BLaER1 (cell line): ENCODE measurements around the gene RTL10.

Experiments
- H3K27ac ChIP-seq: shearing (Covaris generic); formaldehyde crosslinking; 2 replicates; pipeline ENCODE4 v1.8.1; 2022
- H3K27me3 ChIP-seq: shearing (Covaris generic); formaldehyde crosslinking; 2 replicates; pipeline ENCODE4 v1.8.1; 2022
- H3K36me3 ChIP-seq: shearing (Covaris generic); formaldehyde crosslinking; 2 replicates; pipeline ENCODE4 v1.8.1; 2022
- H3K4me1 ChIP-seq: shearing (Covaris generic); formaldehyde crosslinking; 2 replicates; pipeline ENCODE4 v1.8.1; 2022
- H3K4me2 ChIP-seq: shearing (Covaris generic); formaldehyde crosslinking; 2 replicates; pipeline ENCODE4 v1.8.1; 2022
- H3K4me3 ChIP-seq: shearing (Covaris generic); formaldehyde crosslinking; 2 replicates; pipeline ENCODE4 v1.8.1; 2022
- H3K9ac ChIP-seq: shearing (Covaris generic); formaldehyde crosslinking; 2 replicates; pipeline ENCODE4 v1.8.1; 2022
- H3K9me3 ChIP-seq: shearing (Covaris generic); formaldehyde crosslinking; 2 replicates; pipeline ENCODE4 v1.8.1; 2022
- H4K20me1 ChIP-seq: shearing (Covaris generic); formaldehyde crosslinking; 2 replicates; pipeline ENCODE4 v1.8.1; 2022
- Cebpa-rat ChIP-seq: shearing (Covaris generic); IDR thresholded peaks from 2 replicates; pipeline ENCODE4 v1.8.1; 2022

RTL10 gene

GRCh38 chr22:19877626-19878339 is 23.1 kb upstream of the RTL10 start:
- Histone ChIP-seq H3K4me3 (no peak overlapping the region), H3K9ac (no peak overlapping the region), H3K36me3 (peaks cover 2% of the 10 kb centered on the region; the same call in 1 of the 2 replicates), H4K20me1 (no peaks in the 10 kb centered on the region), H3K4me2 (no peak overlapping the region), H3K9me3 (no peaks in the 10 kb centered on the region), H3K27ac (0 out of 2 replicates have a peak overlapping the region, but pooled peaks have one; percentile 80), H3K4me1 (peaks cover 66% of the 10 kb centered on the region), H3K27me3 (no peaks in the 10 kb centered on the region)
- no peak for TF ChIP-seq Cebpa-rat

GRCh38 chr22:19876941-19877625 is 22.4 kb upstream of the RTL10 start:
- no peak for TF ChIP-seq Cebpa-rat
- peak overlapping the region; percentile 80 for H3K27ac ChIP-seq
- H3K4me2 ChIP-seq = peak overlapping the region; percentile 83
- H3K36me3 ChIP-seq = no peaks in the 10 kb centered on the region; the same call in 1 of the 2 replicates
- H3K27me3 ChIP-seq = no peaks in the 10 kb centered on the region
- H3K9me3 ChIP-seq = no peaks in the 10 kb centered on the region
- H3K4me3 ChIP-seq = no peak overlapping the region
- no peaks in the 10 kb centered on the region for H4K20me1 ChIP-seq
- 0 out of 2 replicates have a peak overlapping the region, but pooled peaks have one; percentile 20 for H3K9ac ChIP-seq
- H3K4me1 ChIP-seq = peaks cover 66% of the 10 kb centered on the region

GRCh38 chr22:19876314-19876940 is 21.8 kb upstream of the RTL10 start:
- H3K27ac ChIP-seq = peak overlapping the region; percentile 80
- no peaks in the 10 kb centered on the region for H4K20me1 ChIP-seq
- no peaks in the 10 kb centered on the region; the same call in 1 of the 2 replicates for H3K36me3 ChIP-seq
- no peak for TF ChIP-seq Cebpa-rat
- no peaks in the 10 kb centered on the region for H3K9me3 ChIP-seq
- peaks cover 60% of the 10 kb centered on the region for H3K4me1 ChIP-seq
- H3K4me3 ChIP-seq = no peak overlapping the region
- H3K4me2 ChIP-seq = peak overlapping the region; percentile 83
- H3K9ac ChIP-seq = 0 out of 2 replicates have a peak overlapping the region, but pooled peaks have one; percentile 20
- H3K27me3 ChIP-seq = no peaks in the 10 kb centered on the region

GRCh38 chr22:19875531-19876313 is 21.0 kb upstream of the RTL10 start:
- Histone ChIP-seq H3K9me3 (no peaks in the 10 kb centered on the region), H3K4me3 (no peak overlapping the region), H3K9ac (0 out of 2 replicates have a peak overlapping the region, but pooled peaks have one; percentile 36), H3K4me1 (peaks cover 56% of the 10 kb centered on the region), H3K27me3 (no peaks in the 10 kb centered on the region), H4K20me1 (no peaks in the 10 kb centered on the region), H3K36me3 (no peaks in the 10 kb centered on the region; the same call in 1 of the 2 replicates), H3K27ac (peak overlapping the region; percentile 80), H3K4me2 (peak overlapping the region; percentile 83)
- no peak for TF ChIP-seq Cebpa-rat

GRCh38 chr22:19875061-19875530 is 20.4 kb upstream of the RTL10 start:
- H3K4me2 ChIP-seq = peak overlapping the region; percentile 83
- H3K36me3 ChIP-seq = no peaks in the 10 kb centered on the region; the same call in 1 of the 2 replicates
- no peak overlapping the region for H3K4me3 ChIP-seq
- no peaks in the 10 kb centered on the region for H4K20me1 ChIP-seq
- peak overlapping the region; percentile 36; the same call in 1 of the 2 replicates for H3K9ac ChIP-seq
- no peaks in the 10 kb centered on the region for H3K9me3 ChIP-seq
- H3K27me3 ChIP-seq = no peaks in the 10 kb centered on the region
- H3K4me1 ChIP-seq = peaks cover 56% of the 10 kb centered on the region
- TF ChIP-seq Cebpa-rat = no peak
- H3K27ac ChIP-seq = peak overlapping the region; percentile 80

GRCh38 chr22:19874307-19875060 is 19.8 kb upstream of the RTL10 start:
- peak overlapping the region; percentile 80 for H3K27ac ChIP-seq

GRCh38 chr22:19873960-19874306 is 19.3 kb upstream of the RTL10 start:
- no peaks in the 10 kb centered on the region for H3K9me3 ChIP-seq
- no peak for TF ChIP-seq Cebpa-rat
- peaks cover 56% of the 10 kb centered on the region for H3K4me1 ChIP-seq
- H3K9ac ChIP-seq = peak overlapping the region; percentile 38; the same call in 1 of the 2 replicates
- H3K4me3 ChIP-seq = no peak overlapping the region
- H4K20me1 ChIP-seq = no peaks in the 10 kb centered on the region
- peak overlapping the region; percentile 83 for H3K4me2 ChIP-seq
- no peaks in the 10 kb centered on the region; the same call in 1 of the 2 replicates for H3K36me3 ChIP-seq
- H3K27ac ChIP-seq = peak overlapping the region; percentile 80
- H3K27me3 ChIP-seq = no peaks in the 10 kb centered on the region

More at GRCh38 chr22:19874307-19875060, 19.8 kb upstream of the RTL10 start:
- H3K4me1 ChIP-seq = peaks cover 56% of the 10 kb centered on the region
- TF ChIP-seq Cebpa-rat = no peak
- peak overlapping the region; percentile 83 for H3K4me2 ChIP-seq
- no peak overlapping the region for H3K4me3 ChIP-seq
- H3K9ac ChIP-seq = peak overlapping the region; percentile 38; the same call in 1 of the 2 replicates
- no peaks in the 10 kb centered on the region for H4K20me1 ChIP-seq
- H3K27me3 ChIP-seq = no peaks in the 10 kb centered on the region
- no peaks in the 10 kb centered on the region for H3K9me3 ChIP-seq
- no peaks in the 10 kb centered on the region; the same call in 1 of the 2 replicates for H3K36me3 ChIP-seq

- H3K9me3 ChIP-seq = no peaks in the 10 kb centered on the region
- TF ChIP-seq Cebpa-rat = no peak
- peaks cover 56% of the 10 kb centered on the region for H3K4me1 ChIP-seq
- H3K27ac ChIP-seq = peak overlapping the region; percentile 80
- peak overlapping the region; percentile 83 for H3K4me2 ChIP-seq
- H3K4me3 ChIP-seq = no peak overlapping the region
- no peaks in the 10 kb centered on the region for H3K27me3 ChIP-seq
- H3K9ac ChIP-seq = peak overlapping the region; percentile 38; the same call in 1 of the 2 replicates
- H4K20me1 ChIP-seq = no peaks in the 10 kb centered on the region
- no peaks in the 10 kb centered on the region; the same call in 1 of the 2 replicates for H3K36me3 ChIP-seq
Observed at GRCh38 chr22:19873138-19873959, 18.7 kb upstream of the RTL10 start.
